Transverse colon (tissue), 4 donors: Measurements from ENCODE around the gene LAMA2. TPM values are rescaled to one million over a fixed set of nuclear protein-coding genes. Genes with fewer than 3 reads are reported as not detected.

Experiments used
- DNase-seq: peaks from one replicate; pipeline ENCODE4 v3.0.0-alpha.2; 2019
- H3K27ac ChIP-seq, 4 donors: fragments of 200-600 bp; sonication (generic); 2 replicates each; pipeline ENCODE4 v1.5.1; 2016 to 2018; ENCODE audit warnings: inconsistent platforms in 4 of 4
- H3K27me3 ChIP-seq: fragments of 200-600 bp; sonication (generic); 2 replicates; pipeline ENCODE4 v1.5.1; 2017; ENCODE audit warnings: inconsistent platforms
- H3K36me3 ChIP-seq, 4 donors: fragments of 200-600 bp; sonication (generic); 2 replicates each; pipeline ENCODE4 v1.5.1; 2017 to 2019; ENCODE audit warnings: inconsistent platforms in 4 of 4
- H3K4me1 ChIP-seq, 4 donors: fragments of 200-600 bp; sonication (generic); 2 replicates each; pipeline ENCODE4 v1.5.1; 2017 to 2020; ENCODE audit warnings: inconsistent platforms in 4 of 4
- H3K4me3 ChIP-seq, 4 donors: fragments of 200-600 bp; sonication (generic); 1 replicate in 1 of 4; 2 replicates in 3 of 4; pipeline versions ENCODE4 v1.5.1 to v1.6.1; 2017 to 2019; ENCODE audit warnings: inconsistent platforms in 4 of 4
- H3K9me3 ChIP-seq, 2 donors: fragments of 200-600 bp; sonication (generic); 2 replicates each; pipeline ENCODE4 v1.5.1; 2017 to 2019; ENCODE audit warnings: inconsistent platforms in 2 of 2
- CTCF ChIP-seq, 5 experiments: fragments of 200-600 bp in 3 of 5; fragments of 450-650 bp in 2 of 5; sonication (generic) in 3 of 5; IDR thresholded peaks; 1 replicate in 2 of 5; 2 replicates in 3 of 5; pipeline ENCODE4 v1.5.1; 2016 to 2017; ENCODE audit warnings: antibody characterized with exemption in 5 of 5, inconsistent platforms in 3 of 5, mild to moderate bottlenecking in 2 of 5, moderate library complexity in 1 of 5
- EP300 ChIP-seq: sonication (generic); formaldehyde crosslinking; IDR thresholded peaks from one replicate; pipeline ENCODE4 v1.6.1; 2017; ENCODE audit warnings: antibody characterized with exemption, low read depth
- POLR2A ChIP-seq: fragments of 450-650 bp; IDR thresholded peaks from one replicate; pipeline ENCODE4 v1.6.1; 2016; ENCODE audit warnings: antibody characterized with exemption, mild to moderate bottlenecking, moderate library complexity
- POLR2AphosphoS5 ChIP-seq, 3 donors: sonication (generic); formaldehyde crosslinking; IDR thresholded peaks; one replicate each; pipeline ENCODE4 v1.6.1; 2016; ENCODE audit warnings: antibody characterized with exemption in 3 of 3
- WGBS, 2 donors: methylation state at CpG; one replicate each; pipeline ENCODE4 v1.1.5; 2018; ENCODE audit warnings: low coverage in 1 of 2; 5-methylcytosine and 5-hydroxymethylcytosine counted together
- in situ Hi-C, 4 donors: fragments of 200-750 bp; cut with MboI; loops; one replicate each; pipeline versions ENCODE4 v1.15.0 to v1.15.1; 2017; ENCODE audit warnings: low sequenced_read_pairs in 3 of 4, low pct_ligation_motif_present in 1 of 4, low pct_unique_long_range_greater_than_20kb in 1 of 4
- intact Hi-C: fragments of 100-400 bp; cut with DNase I; formaldehyde crosslinking; loops from one replicate; pipeline ENCODE4 v1.15.1; 2023; ENCODE audit warnings: low total_unique reads
- total RNA-seq, 4 donors: library from RNA; depleted of rRNA; stranded (reverse); fragments of >200 nt; gene quantifications; one replicate each; pipeline ENCODE4 v1.1.0, GENCODE V29; 2016

Gene LAMA2
- total RNA-seq, 4 donors from 2014 or later: 12.3 to 43.0 (median 32.1) TPM

GRCh38 chr6:129194306-129194941 is 311.5 kb downstream of the LAMA2 start:
- no peaks in the 10 kb centered on the region for H3K36me3 ChIP-seq
- no peaks in the 10 kb centered on the region for H3K9me3 ChIP-seq
- H3K4me3 ChIP-seq: no peak overlapping the region
- TF ChIP-seq EP300 (no peak), CTCF (IDR thresholded peaks at IDR 0.05) (no peak), POLR2AphosphoS5 (IDR thresholded peaks at IDR 0.05) (no peak), POLR2A (no peak)
- no peak for DNase-seq
- H3K27me3 ChIP-seq: no peaks in the 10 kb centered on the region
- H3K4me1 ChIP-seq: peaks cover 0 to 3% (median 0%) of the 10 kb centered on the region in 4 donors
- in situ Hi-C loops: no loop called here
- no peak overlapping the region for H3K27ac ChIP-seq
- 81 to 83% methylated on average over 7 of the region's 7 CpGs for WGBS, 2 donors
- intact Hi-C loops: no loop called here

GRCh38 chr6:129195161-129195560 is 312.2 kb downstream of the LAMA2 start:
- Histone ChIP-seq H3K27ac (no peak overlapping the region), H3K9me3 (no peaks in the 10 kb centered on the region), H3K4me3 (no peak overlapping the region), H3K27me3 (no peaks in the 10 kb centered on the region), H3K36me3 (no peaks in the 10 kb centered on the region), H3K4me1 (peaks cover 0 to 3% (median 0%) of the 10 kb centered on the region in 4 donors)
- WGBS, 2 donors: 57 to 59% methylated on average over 2 of the region's 2 CpGs
- DNase-seq: no peak
- in situ Hi-C loops: no loop called here
- intact Hi-C loops: no loop called here
- no peak for TF ChIP-seq EP300
- TF ChIP-seq POLR2AphosphoS5 (IDR thresholded peaks at IDR 0.05): no peak
- no peak for TF ChIP-seq POLR2A
- TF ChIP-seq CTCF (IDR thresholded peaks at IDR 0.05): no peak

- H3K36me3 ChIP-seq: no peaks in the 10 kb centered on the region
- H3K9me3 ChIP-seq: no peaks in the 10 kb centered on the region
- H3K4me3 ChIP-seq: no peak overlapping the region
- no peak overlapping the region for H3K27ac ChIP-seq
- intact Hi-C loops: no loop called here
- peaks cover 0 to 3% (median 0%) of the 10 kb centered on the region in 4 donors for H3K4me1 ChIP-seq
- in situ Hi-C loops: no loop called here
- DNase-seq: no peak
- no peaks in the 10 kb centered on the region for H3K27me3 ChIP-seq
- TF ChIP-seq CTCF (IDR thresholded peaks at IDR 0.05): no peak
These were observed 312.7 kb downstream of the LAMA2 start for GRCh38 chr6:129195643-129196042.

- Histone ChIP-seq H3K36me3 (no peaks in the 10 kb centered on the region), H3K4me1 (peaks cover 0 to 3% (median 0%) of the 10 kb centered on the region in 4 donors), H3K27me3 (no peaks in the 10 kb centered on the region), H3K9me3 (no peaks in the 10 kb centered on the region), H3K4me3 (no peak overlapping the region), H3K27ac (no peak overlapping the region)
- WGBS, 2 donors: 82% methylated on average over 4 of the region's 4 CpGs
- in situ Hi-C loops (no loop called here), intact Hi-C loops (no loop called here)
- TF ChIP-seq EP300 (no peak), CTCF (IDR thresholded peaks at IDR 0.05) (no peak), POLR2A (no peak), POLR2AphosphoS5 (IDR thresholded peaks at IDR 0.05) (no peak)
- DNase-seq: no peak
These were observed 314.2 kb downstream of the LAMA2 start for GRCh38 chr6:129197154-129197553.
